Neural progenitor cell (in vitro differentiated cells): ENCODE data around the gene DIAPH2. TPM values are rescaled to one million over a fixed set of nuclear protein-coding genes. Genes with fewer than 3 reads are reported as not detected.

ENCODE experiments used
- DNase-seq: peaks from one replicate; pipeline ENCODE4 v3.0.0-alpha.2; 2016; ENCODE audit warnings: low spot score
- H2AFZ ChIP-seq: fragments of 200-600 bp; sonication (generic); replicated peaks from 2 replicates; pipeline ENCODE4 v1.6.1; 2016; ENCODE audit warnings: antibody characterized with exemption
- H3F3A ChIP-seq: fragments of 200-600 bp; sonication (generic); 2 replicates; pipeline ENCODE4 v1.6.1; 2016; ENCODE audit warnings: antibody characterized with exemption, low read depth
- H3K27ac ChIP-seq: fragments of 200-600 bp; sonication (generic); 2 replicates; pipeline ENCODE4 v1.5.1; 2016; ENCODE audit warnings: mild to moderate bottlenecking
- H3K27me3 ChIP-seq: fragments of 200-600 bp; sonication (generic); 2 replicates; pipeline ENCODE4 v1.6.1; 2016; ENCODE audit warnings: mild to moderate bottlenecking, moderate library complexity
- H3K36me3 ChIP-seq: fragments of 200-600 bp; sonication (generic); 2 replicates; pipeline ENCODE4 v1.5.1; 2016
- H3K4me1 ChIP-seq: fragments of 200-600 bp; sonication (generic); 2 replicates; pipeline ENCODE4 v1.6.1; 2016; ENCODE audit warnings: mixed run types
- H3K4me2 ChIP-seq: fragments of 200-600 bp; sonication (generic); 2 replicates; pipeline ENCODE4 v1.6.1; 2016
- H3K4me3 ChIP-seq: fragments of 200-600 bp; sonication (generic); 2 replicates; pipeline ENCODE4 v1.5.1; 2016
- H3K79me2 ChIP-seq: fragments of 200-600 bp; sonication (generic); 2 replicates; pipeline ENCODE4 v1.6.1; 2016; ENCODE audit warnings: low read depth
- H3K9ac ChIP-seq: fragments of 200-600 bp; sonication (generic); 2 replicates; pipeline ENCODE4 v1.6.1; 2016
- H3K9me3 ChIP-seq: fragments of 200-600 bp; sonication (generic); 2 replicates; pipeline ENCODE4 v1.5.1; 2016; ENCODE audit warnings: low read depth
- H4K20me1 ChIP-seq: fragments of 200-600 bp; sonication (generic); 2 replicates; pipeline ENCODE4 v1.6.1; 2016; ENCODE audit warnings: low read depth
- H3K27ac Mint-ChIP-seq: 3 replicates; pipeline ENCODE4 v1.8.0; 2021; ENCODE audit warnings: mixed read lengths
- H3K27me3 Mint-ChIP-seq: 2 replicates; pipeline ENCODE4 v1.8.0; 2022; ENCODE audit warnings: low read depth, mild to moderate bottlenecking, inconsistent platforms, moderate library complexity, mixed read lengths; ENCODE audit not compliant: insufficient read depth
- H3K36me3 Mint-ChIP-seq: 3 replicates; pipeline ENCODE4 v1.8.0; 2021; ENCODE audit warnings: mixed read lengths
- H3K4me1 Mint-ChIP-seq: 3 replicates; pipeline ENCODE4 v1.8.0; 2021; ENCODE audit warnings: mixed read lengths
- H3K4me3 Mint-ChIP-seq: 3 replicates; pipeline ENCODE4 v1.8.0; 2021; ENCODE audit warnings: mild to moderate bottlenecking, moderate library complexity, mixed read lengths
- H3K9me3 Mint-ChIP-seq: 3 replicates; pipeline ENCODE4 v1.8.0; 2020; ENCODE audit warnings: mixed read lengths
- CTCF ChIP-seq: fragments of 200-600 bp; sonication (generic); IDR thresholded peaks from 2 replicates; pipeline ENCODE4 v1.5.1; 2017; ENCODE audit warnings: antibody characterized with exemption, mild to moderate bottlenecking
- EZH2 ChIP-seq: fragments of 200-600 bp; sonication (generic); IDR thresholded peaks from 2 replicates; pipeline ENCODE4 v1.6.1; 2017; ENCODE audit warnings: antibody characterized with exemption, mild to moderate bottlenecking, moderate library complexity
- EZH2phosphoT487 ChIP-seq: fragments of 200-600 bp; sonication (generic); IDR thresholded peaks from 2 replicates; pipeline ENCODE4 v1.6.1; 2017; ENCODE audit warnings: antibody characterized with exemption
- total RNA-seq: library from RNA; depleted of rRNA; stranded (reverse); fragments of >200 nt; gene quantifications from 2 replicates; pipeline ENCODE4 v1.2.3, GENCODE V29; 2015; ENCODE audit warnings: low replicate concordance

The DIAPH2 gene
- total RNA-seq, 1 donor from 2014 or later, result 24.0 TPM

GRCh38 chrX:96752781-96753180, 68.1 kb downstream of the DIAPH2 start:
- H3K9me3 Mint-ChIP-seq, result peaks cover 6% of the 10 kb centered on the region
- no peak overlapping the region for H3K27ac ChIP-seq
- H3K4me1 ChIP-seq, result no peaks in the 10 kb centered on the region
- no peaks in the 10 kb centered on the region for H3K79me2 ChIP-seq
- H3K9ac ChIP-seq, result no peak overlapping the region
- no peak overlapping the region for H3K4me3 ChIP-seq
- no peak for DNase-seq
- H3K9me3 ChIP-seq, result no peaks in the 10 kb centered on the region
- peaks cover 6% of the 10 kb centered on the region for H3K36me3 Mint-ChIP-seq
- no peak overlapping the region for H2AFZ ChIP-seq
- no peaks in the 10 kb centered on the region for H3K36me3 ChIP-seq
- no peaks in the 10 kb centered on the region for H3K4me1 Mint-ChIP-seq
- H3K27me3 Mint-ChIP-seq, result peaks cover 2% of the 10 kb centered on the region
- no peak for TF ChIP-seq CTCF
- TF ChIP-seq EZH2, result no peak
- TF ChIP-seq EZH2phosphoT487, result no peak
- no peak overlapping the region for H3K4me2 ChIP-seq
- H3F3A ChIP-seq, result no peaks in the 10 kb centered on the region
- H3K27ac Mint-ChIP-seq, result no peak overlapping the region
- H3K4me3 Mint-ChIP-seq, result no peak overlapping the region
- no peaks in the 10 kb centered on the region for H3K27me3 ChIP-seq
- H4K20me1 ChIP-seq, result no peaks in the 10 kb centered on the region

DNA sequence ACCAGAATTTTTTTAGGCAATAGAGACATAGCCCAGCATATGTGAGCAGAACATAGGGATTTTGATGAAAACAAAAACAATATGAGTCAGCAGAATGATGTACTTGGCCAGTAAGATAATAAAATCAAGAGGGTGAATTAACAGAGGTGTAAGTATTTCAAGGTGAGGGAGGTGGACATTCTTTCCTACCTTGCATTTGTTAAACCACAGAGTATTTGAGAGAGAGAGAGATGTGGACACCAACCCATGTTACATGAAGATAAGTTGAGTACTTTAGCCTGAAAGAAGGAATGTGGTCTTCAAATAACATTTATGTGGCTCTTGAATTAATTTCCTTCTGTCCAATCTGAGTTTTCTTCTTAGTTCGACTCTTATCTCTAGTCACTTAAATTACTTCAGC, 68.6 kb downstream of the DIAPH2 start:
- H3K36me3 Mint-ChIP-seq, result peaks cover 6% of the 10 kb centered on the region
- TF ChIP-seq EZH2phosphoT487, result no peak
- no peak for TF ChIP-seq CTCF
- TF ChIP-seq EZH2, result no peak
- no peak for DNase-seq

GRCh38 chrX:96756491-96756890, 71.8 kb downstream of the DIAPH2 start:
- Mint-ChIP-seq H3K4me3 (no peak overlapping the region), H3K27ac (no peak overlapping the region), H3K4me1 (no peaks in the 10 kb centered on the region), H3K36me3 (peaks cover 6% of the 10 kb centered on the region), H3K9me3 (peaks cover 6% of the 10 kb centered on the region), H3K27me3 (no peaks in the 10 kb centered on the region)
- no peaks in the 10 kb centered on the region for H3F3A ChIP-seq
- no peaks in the 10 kb centered on the region for H3K36me3 ChIP-seq
- DNase-seq, result no peak
- no peaks in the 10 kb centered on the region for H4K20me1 ChIP-seq
- no peak overlapping the region for H2AFZ ChIP-seq
- H3K27me3 ChIP-seq, result no peaks in the 10 kb centered on the region
- TF ChIP-seq CTCF, result no peak
- no peak for TF ChIP-seq EZH2
- no peak for TF ChIP-seq EZH2phosphoT487
- H3K27ac ChIP-seq, result no peak overlapping the region
- H3K9ac ChIP-seq, result no peak overlapping the region
- no peaks in the 10 kb centered on the region for H3K79me2 ChIP-seq
- no peaks in the 10 kb centered on the region for H3K9me3 ChIP-seq
- H3K4me1 ChIP-seq, result no peaks in the 10 kb centered on the region
- H3K4me2 ChIP-seq, result no peak overlapping the region
- no peak overlapping the region for H3K4me3 ChIP-seq

More for the DNA sequence above, 68.6 kb downstream of the DIAPH2 start:
- Histone ChIP-seq H3K4me1 (no peaks in the 10 kb centered on the region), H3K79me2 (no peaks in the 10 kb centered on the region), H3K9me3 (no peaks in the 10 kb centered on the region), H3K4me3 (no peak overlapping the region), H3K27ac (no peak overlapping the region), H2AFZ (no peak overlapping the region), H3K4me2 (no peak overlapping the region), H3F3A (no peaks in the 10 kb centered on the region), H3K36me3 (no peaks in the 10 kb centered on the region), H3K9ac (no peak overlapping the region), H3K27me3 (no peaks in the 10 kb centered on the region), H4K20me1 (no peaks in the 10 kb centered on the region)
- no peak overlapping the region for H3K27ac Mint-ChIP-seq
- H3K4me1 Mint-ChIP-seq, result no peaks in the 10 kb centered on the region
- peaks cover 2% of the 10 kb centered on the region for H3K27me3 Mint-ChIP-seq
- H3K9me3 Mint-ChIP-seq, result peaks cover 6% of the 10 kb centered on the region
- H3K4me3 Mint-ChIP-seq, result no peak overlapping the region
